WERI-Rb-1 (cell line): ENCODE results near the gene G3BP1.

ENCODE experiments used
- DNase-seq: peaks from one replicate; pipeline ENCODE4 v3.0.0-alpha.2; 2020
- H3K27ac ChIP-seq: fragments of 250-450 bp; sonication (Bioruptor Pico); 2 replicates; pipeline ENCODE4 v1.5.1; 2020; ENCODE audit warnings: mild to moderate bottlenecking, moderate library complexity
- H3K27me3 ChIP-seq: fragments of 250-450 bp; sonication (Bioruptor Pico); 2 replicates; pipeline ENCODE4 v1.5.1; 2021; ENCODE audit warnings: mild to moderate bottlenecking, low read depth, moderate library complexity; ENCODE audit not compliant: insufficient read depth, severe bottlenecking
- H3K36me3 ChIP-seq: fragments of 250-450 bp; sonication (Bioruptor Pico); 2 replicates; pipeline ENCODE4 v1.5.1; 2020; ENCODE audit warnings: mild to moderate bottlenecking, moderate library complexity
- H3K4me3 ChIP-seq: 2 replicates; pipeline ENCODE4 v1.5.1; 2011; ENCODE audit warnings: low read depth, mild to moderate bottlenecking, control low read depth, low read length
- H3K9me3 ChIP-seq: fragments of 250-450 bp; sonication (Bioruptor Pico); 2 replicates; pipeline ENCODE4 v1.5.1; 2021; ENCODE audit warnings: mild to moderate bottlenecking, moderate library complexity; ENCODE audit not compliant: severe bottlenecking
- TF ChIP-seq, protein P1 (sequence below): IDR thresholded peaks from 2 replicates; pipeline ENCODE4 v1.5.1; 2011; ENCODE audit warnings: low read depth, mild to moderate bottlenecking, control low read depth, inconsistent platforms, low read length

Gene G3BP1

GRCh38 chr5:151805414-151806223 is 33.9 kb downstream of the G3BP1 start:
- no peak for DNase-seq
- Histone ChIP-seq H3K27ac (no peak overlapping the region), H3K9me3 (no peaks in the 10 kb centered on the region), H3K36me3 (peaks cover 87% of the 10 kb centered on the region), H3K27me3 (no peaks in the 10 kb centered on the region), H3K4me3 (no peak overlapping the region)
- TF ChIP-seq, protein P1, sequence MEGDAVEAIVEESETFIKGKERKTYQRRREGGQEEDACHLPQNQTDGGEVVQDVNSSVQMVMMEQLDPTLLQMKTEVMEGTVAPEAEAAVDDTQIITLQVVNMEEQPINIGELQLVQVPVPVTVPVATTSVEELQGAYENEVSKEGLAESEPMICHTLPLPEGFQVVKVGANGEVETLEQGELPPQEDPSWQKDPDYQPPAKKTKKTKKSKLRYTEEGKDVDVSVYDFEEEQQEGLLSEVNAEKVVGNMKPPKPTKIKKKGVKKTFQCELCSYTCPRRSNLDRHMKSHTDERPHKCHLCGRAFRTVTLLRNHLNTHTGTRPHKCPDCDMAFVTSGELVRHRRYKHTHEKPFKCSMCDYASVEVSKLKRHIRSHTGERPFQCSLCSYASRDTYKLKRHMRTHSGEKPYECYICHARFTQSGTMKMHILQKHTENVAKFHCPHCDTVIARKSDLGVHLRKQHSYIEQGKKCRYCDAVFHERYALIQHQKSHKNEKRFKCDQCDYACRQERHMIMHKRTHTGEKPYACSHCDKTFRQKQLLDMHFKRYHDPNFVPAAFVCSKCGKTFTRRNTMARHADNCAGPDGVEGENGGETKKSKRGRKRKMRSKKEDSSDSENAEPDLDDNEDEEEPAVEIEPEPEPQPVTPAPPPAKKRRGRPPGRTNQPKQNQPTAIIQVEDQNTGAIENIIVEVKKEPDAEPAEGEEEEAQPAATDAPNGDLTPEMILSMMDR, result no peak

GRCh38 chr5:151808451-151809169 is 36.9 kb downstream of the G3BP1 start:
- no peak for DNase-seq
- Histone ChIP-seq H3K9me3 (no peaks in the 10 kb centered on the region), H3K4me3 (no peak overlapping the region), H3K36me3 (peaks cover 85% of the 10 kb centered on the region), H3K27me3 (no peaks in the 10 kb centered on the region), H3K27ac (no peak overlapping the region)
- TF ChIP-seq, protein P1, result no peak

DNA sequence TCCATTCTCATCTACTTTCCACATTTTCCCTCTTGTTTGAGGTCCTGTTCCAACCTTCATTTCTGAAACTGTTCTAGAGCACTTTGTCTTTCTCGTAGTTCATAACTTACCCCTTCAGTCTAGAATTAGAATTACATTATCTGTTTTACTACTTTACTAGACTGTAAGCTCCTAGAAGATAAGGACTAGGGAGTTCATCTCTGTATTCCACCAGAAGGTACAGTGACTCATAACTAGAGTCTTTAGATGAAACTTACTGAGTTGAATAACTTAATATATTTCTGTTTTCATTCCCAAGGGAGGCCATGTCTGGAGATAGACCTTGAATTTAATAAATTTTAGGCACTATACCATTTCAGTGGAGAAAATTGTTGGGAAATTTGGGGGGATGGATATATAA is 38.7 kb downstream of the G3BP1 start:
- H3K27ac ChIP-seq, result no peak overlapping the region

DNA sequence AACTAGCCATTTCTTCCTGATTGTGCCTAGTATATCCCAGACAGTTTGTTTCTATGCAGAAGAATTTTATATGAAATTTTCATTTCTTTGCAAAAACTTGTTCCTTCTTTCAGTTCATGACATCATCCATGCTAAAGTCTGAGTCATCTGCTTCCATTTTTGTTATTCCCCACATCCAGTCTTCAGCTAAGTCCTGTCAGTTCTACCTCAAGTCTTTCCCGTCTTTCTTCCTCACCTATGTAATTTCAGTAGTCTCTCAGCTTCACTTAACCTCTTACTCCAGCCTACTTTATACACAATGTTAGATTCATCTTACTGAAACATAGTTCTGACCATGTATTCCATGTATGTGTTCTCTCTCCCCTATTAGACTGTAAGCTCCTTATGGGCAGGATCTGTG is 39.1 kb downstream of the G3BP1 start:
- peaks cover 72% of the 10 kb centered on the region for H3K36me3 ChIP-seq
- no peaks in the 10 kb centered on the region for H3K9me3 ChIP-seq
- no peaks in the 10 kb centered on the region for H3K27me3 ChIP-seq
- DNase-seq, result no peak
- no peak overlapping the region for H3K4me3 ChIP-seq
- H3K27ac ChIP-seq, result no peak overlapping the region
- TF ChIP-seq, protein P1, result no peak

More for the DNA sequence above, 38.7 kb downstream of the G3BP1 start:
- no peak for DNase-seq
- Histone ChIP-seq H3K27me3 (no peaks in the 10 kb centered on the region), H3K9me3 (no peaks in the 10 kb centered on the region), H3K4me3 (no peak overlapping the region), H3K36me3 (peaks cover 77% of the 10 kb centered on the region)
- TF ChIP-seq, protein P1, result no peak

DNA sequence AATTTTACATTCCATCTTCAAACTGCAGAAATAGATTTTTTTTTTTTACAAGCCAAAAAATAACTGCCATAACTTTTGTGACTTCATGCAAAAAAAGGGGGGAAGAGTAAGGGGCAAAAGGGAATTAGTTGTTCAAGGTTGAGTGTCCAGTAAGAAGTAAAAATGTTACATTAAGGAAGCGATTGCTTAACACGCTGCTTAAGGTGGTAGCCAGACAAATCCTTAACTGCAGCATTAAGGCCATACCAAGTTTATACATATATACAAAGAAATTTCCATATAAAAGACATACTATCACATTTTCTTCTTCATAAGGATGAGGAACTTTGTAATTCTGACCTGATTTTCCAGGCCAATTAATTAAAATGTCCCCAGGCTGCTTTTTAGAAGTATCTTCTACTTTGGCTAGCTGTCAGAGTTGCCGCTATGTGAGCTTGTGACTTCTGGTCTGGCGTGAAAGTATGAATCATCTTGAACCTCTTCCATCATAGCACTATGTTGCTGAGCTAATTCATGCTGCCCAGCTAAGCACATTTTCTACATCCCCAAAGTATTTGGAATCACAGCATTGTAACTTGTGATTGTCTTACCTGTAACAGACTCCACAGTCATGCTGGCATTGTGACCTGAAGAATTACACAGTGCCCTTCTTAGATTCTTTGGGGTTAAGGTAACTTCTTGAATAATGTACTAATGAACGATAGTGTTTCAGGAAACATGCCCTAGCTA is 40.0 kb downstream of the G3BP1 start:
- DNase-seq, result no peak
- Histone ChIP-seq H3K36me3 (peaks cover 64% of the 10 kb centered on the region), H3K9me3 (no peaks in the 10 kb centered on the region), H3K4me3 (no peak overlapping the region), H3K27ac (no peak overlapping the region), H3K27me3 (no peaks in the 10 kb centered on the region)
- TF ChIP-seq, protein P1, result no peak
